Retina (tissue), 1 donor: Measurements from ENCODE around the gene GNAT1.
A peak's percentile ranks its signal among the peaks of the same experiment; 100 is the strongest.
"Not testable (repeated sequence)": the region's sequence is repeated elsewhere in the genome, so short reads cannot be mapped to it uniquely, and the experiment has no call there.

Experiments
- DNase-seq: peaks from one replicate; pipeline ENCODE4 v3.0.0-alpha.2; 2016

Gene GNAT1

DNA sequence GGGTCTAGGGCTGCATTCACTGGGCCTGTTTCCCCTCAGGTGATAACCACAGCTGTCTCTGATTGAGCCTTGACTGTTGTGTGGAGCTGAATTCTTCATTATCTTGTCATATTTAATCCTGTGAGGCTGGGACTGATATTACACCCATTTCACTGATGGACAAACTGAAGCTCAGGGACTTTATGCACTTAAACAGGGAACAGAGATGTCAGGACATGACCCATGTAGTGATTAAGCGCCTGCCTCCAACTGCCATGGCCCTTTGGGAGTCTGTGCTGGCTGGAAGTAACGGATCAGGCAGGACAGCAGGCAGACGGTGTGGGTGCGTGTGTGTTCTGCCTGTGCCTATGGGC lies 52.1 kb downstream of the GNAT1 start:
- DNase-seq: no peak

DNA sequence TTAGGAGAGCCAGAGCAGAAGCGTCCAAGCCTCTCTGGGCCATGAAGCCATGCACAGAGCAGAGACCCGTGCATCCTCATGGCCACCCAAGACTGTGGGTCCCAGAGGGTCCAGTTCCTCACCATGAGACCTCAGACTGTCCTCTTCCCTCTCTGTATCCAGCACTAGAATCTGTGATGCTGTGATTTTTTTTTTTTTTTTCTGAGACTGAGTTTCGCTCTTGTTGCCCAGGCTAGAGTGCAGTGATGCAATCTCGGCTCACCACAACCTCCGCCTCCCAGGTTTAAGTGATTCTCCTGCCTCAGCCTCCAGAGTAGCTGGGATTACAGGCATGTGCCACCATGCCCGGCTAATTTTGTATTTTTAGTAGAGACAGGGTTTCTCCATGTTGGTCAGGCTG lies 53.4 kb downstream of the GNAT1 start:
- not testable (repeated sequence) for DNase-seq

DNA sequence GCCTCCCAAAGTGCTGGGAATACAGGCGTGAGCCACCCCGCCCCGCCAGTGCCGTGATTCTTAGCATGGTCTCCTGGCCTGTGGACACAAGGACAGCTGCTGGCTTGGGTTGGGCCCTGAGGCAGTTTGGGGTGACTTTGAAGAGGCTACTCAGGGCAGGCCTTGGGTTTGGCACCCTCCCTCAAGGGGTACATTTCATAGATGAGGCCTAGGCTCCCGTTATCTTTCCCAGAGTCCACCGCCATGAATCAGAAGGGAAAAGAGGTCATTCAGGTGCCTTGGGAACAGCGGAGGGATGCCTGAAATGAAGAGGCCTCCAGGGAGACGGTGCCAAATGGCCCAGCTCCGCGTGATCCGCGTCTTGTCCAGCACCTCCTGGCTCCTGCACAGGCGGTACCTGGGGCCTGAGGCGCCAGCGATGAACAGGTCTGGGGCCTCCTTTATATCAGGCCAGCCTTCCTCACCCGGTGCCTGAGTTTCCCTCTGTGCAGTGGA lies 53.9 kb downstream of the GNAT1 start:
- DNase-seq: no peak

DNA sequence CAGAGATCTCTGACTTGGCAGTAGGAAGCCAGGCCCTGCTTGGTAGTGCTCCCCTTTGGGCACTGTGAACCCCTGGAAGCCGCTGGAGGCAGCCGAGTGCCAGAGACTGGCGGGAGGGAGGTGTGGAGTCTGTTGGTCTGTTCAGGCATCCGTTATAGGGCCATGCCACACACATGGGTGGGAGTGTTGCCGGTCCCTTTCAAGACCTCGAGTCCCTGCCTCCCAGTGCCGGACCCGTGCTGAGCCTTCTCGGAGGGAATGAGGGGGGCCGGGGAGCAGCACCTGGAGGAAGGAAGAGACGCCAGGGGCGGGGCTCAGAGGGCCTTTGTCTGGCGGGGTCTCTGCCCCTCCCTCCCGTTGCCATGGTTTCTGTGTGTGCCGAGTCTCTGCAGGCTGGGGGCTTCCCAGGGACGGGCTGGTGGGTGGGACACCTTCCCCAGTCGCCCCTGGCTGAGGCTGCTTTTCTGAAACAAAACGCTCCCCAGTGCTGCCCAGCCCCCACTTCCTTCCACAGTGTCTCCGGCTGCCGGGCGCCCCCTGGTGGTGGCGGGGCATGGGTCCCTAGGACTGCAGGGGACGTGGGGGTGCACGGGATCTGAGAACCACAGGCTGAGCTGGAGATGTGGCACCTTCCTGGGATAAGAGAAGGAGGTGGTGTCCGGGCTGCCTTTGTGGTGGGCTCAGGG lies 54.6 kb downstream of the GNAT1 start:
- DNase-seq: peak; percentile 96

DNA sequence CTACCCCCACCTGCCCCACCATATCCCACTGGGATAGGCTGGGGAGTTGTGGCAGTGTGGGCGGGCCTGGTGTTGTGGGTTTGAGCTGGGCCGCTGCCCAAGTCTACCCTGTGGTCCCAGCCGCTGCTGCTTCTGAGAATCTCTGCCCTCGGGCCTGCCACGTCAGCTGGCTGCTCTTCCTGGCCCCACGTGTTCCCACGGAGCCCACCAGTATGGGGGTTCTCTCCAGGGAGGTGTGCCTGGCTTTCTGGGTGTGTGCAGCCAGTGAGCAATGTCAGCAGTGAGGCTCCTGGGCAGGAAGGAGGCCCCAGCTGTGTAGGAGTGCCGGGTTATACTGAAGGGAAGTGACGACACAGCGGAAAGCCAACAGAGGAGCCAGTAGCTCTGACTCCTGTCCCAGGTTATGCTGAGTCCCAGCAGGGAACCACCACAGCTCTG lies 55.1 kb downstream of the GNAT1 start:
- no peak for DNase-seq
